IPS-11a (cell line): ENCODE data around the gene MYO18A.

Experiments used
- H3K4me3 ChIP-seq: one replicate; pipeline ENCODE4 v1.5.1; 2013; ENCODE audit warnings: low read depth, low read length, control low read depth

The MYO18A gene

GRCh38 chr17:29129731-29130130 lies 50.5 kb downstream of the MYO18A start:
- H3K4me3 ChIP-seq: no peak overlapping the region

GRCh38 chr17:29127840-29128239 lies 52.4 kb downstream of the MYO18A start:
- no peak overlapping the region for H3K4me3 ChIP-seq

- H3K4me3 ChIP-seq: no peak overlapping the region
Measured at GRCh38 chr17:29126268-29126930, 53.8 kb downstream of the MYO18A start.

- no peak overlapping the region for H3K4me3 ChIP-seq
Measured at GRCh38 chr17:29125651-29126050, 54.5 kb downstream of the MYO18A start.

- H3K4me3 ChIP-seq: no peak overlapping the region
Measured at GRCh38 chr17:29124925-29125273, 55.3 kb downstream of the MYO18A start.

- no peak overlapping the region for H3K4me3 ChIP-seq
Measured at GRCh38 chr17:29124135-29124924, 55.9 kb downstream of the MYO18A start.

GRCh38 chr17:29123111-29123510 lies 57.1 kb downstream of the MYO18A start:
- no peak overlapping the region for H3K4me3 ChIP-seq

GRCh38 chr17:29121442-29121841 lies 58.8 kb downstream of the MYO18A start:
- H3K4me3 ChIP-seq: no peak overlapping the region

- no peak overlapping the region for H3K4me3 ChIP-seq
Measured at GRCh38 chr17:29120433-29120832, 59.8 kb downstream of the MYO18A start.

- H3K4me3 ChIP-seq: no peak overlapping the region
Measured at GRCh38 chr17:29119265-29119664, 60.9 kb downstream of the MYO18A start.

GRCh38 chr17:29116804-29117753 lies 63.1 kb downstream of the MYO18A start:
- peak overlapping the region; percentile 4 for H3K4me3 ChIP-seq

GRCh38 chr17:29115961-29116803 lies 64.0 kb downstream of the MYO18A start:
- H3K4me3 ChIP-seq: no peak overlapping the region

- no peak overlapping the region for H3K4me3 ChIP-seq
Measured at GRCh38 chr17:29115435-29115834, 64.8 kb downstream of the MYO18A start.

GRCh38 chr17:29114141-29114540 lies 66.1 kb downstream of the MYO18A start:
- no peak overlapping the region for H3K4me3 ChIP-seq

- no peak overlapping the region for H3K4me3 ChIP-seq
Measured at GRCh38 chr17:29113334-29113733, 66.9 kb downstream of the MYO18A start.

- no peak overlapping the region for H3K4me3 ChIP-seq
Measured at GRCh38 chr17:29112771-29113295, 67.4 kb downstream of the MYO18A start.

GRCh38 chr17:29111816-29112499 lies 68.2 kb downstream of the MYO18A start:
- H3K4me3 ChIP-seq: no peak overlapping the region

GRCh38 chr17:29110372-29110757 lies 69.8 kb downstream of the MYO18A start:
- no peak overlapping the region for H3K4me3 ChIP-seq

- no peak overlapping the region for H3K4me3 ChIP-seq
Measured at GRCh38 chr17:29109477-29110371, 70.5 kb downstream of the MYO18A start.
